Mesothelial cell of epicardium (in vitro differentiated cells): ENCODE results near the gene KIAA0319L. TPM values are rescaled to one million over a fixed set of nuclear protein-coding genes. Genes with fewer than 3 reads are reported as not detected.
A peak's percentile ranks its signal among the peaks of the same experiment; 100 is the strongest.

Experiments used
- DNase-seq, 2 experiments: peaks; one replicate each; pipeline ENCODE4 v3.0.0; 2021; ENCODE audit warnings: low spot score in 2 of 2; ENCODE audit not compliant: unreplicated experiment in 2 of 2
- H3K27ac Mint-ChIP-seq: 2 replicates; pipeline ENCODE4 v1.8.0; 2021; ENCODE audit warnings: mixed read lengths
- H3K27me3 Mint-ChIP-seq: 2 replicates; pipeline ENCODE4 v1.8.0; 2021; ENCODE audit warnings: low read depth, mixed read lengths
- H3K36me3 Mint-ChIP-seq: 2 replicates; pipeline ENCODE4 v1.8.0; 2021; ENCODE audit warnings: mixed read lengths
- H3K4me1 Mint-ChIP-seq: 2 replicates; pipeline ENCODE4 v1.8.0; 2021; ENCODE audit warnings: mixed read lengths
- H3K4me3 Mint-ChIP-seq: 2 replicates; pipeline ENCODE4 v1.8.0; 2021; ENCODE audit warnings: mild to moderate bottlenecking, moderate library complexity, mixed read lengths
- H3K9me3 Mint-ChIP-seq: 2 replicates; pipeline ENCODE4 v1.8.0; 2021; ENCODE audit warnings: mixed read lengths
- total RNA-seq: library from RNA; stranded (reverse); gene quantifications from 3 replicates; pipeline ENCODE4 v1.2.1, GENCODE V29; 2021
- TF ChIP-seq, protein P1 (sequence below): fragments of 200-600 bp; sonication (generic); IDR thresholded peaks from one replicate; pipeline ENCODE4 v1.5.0; 2021; ENCODE audit warnings: antibody characterized with exemption; ENCODE audit not compliant: unreplicated experiment

The KIAA0319L gene
- total RNA-seq, 1 donor from 2014 or later: 72.5 TPM

DNA sequence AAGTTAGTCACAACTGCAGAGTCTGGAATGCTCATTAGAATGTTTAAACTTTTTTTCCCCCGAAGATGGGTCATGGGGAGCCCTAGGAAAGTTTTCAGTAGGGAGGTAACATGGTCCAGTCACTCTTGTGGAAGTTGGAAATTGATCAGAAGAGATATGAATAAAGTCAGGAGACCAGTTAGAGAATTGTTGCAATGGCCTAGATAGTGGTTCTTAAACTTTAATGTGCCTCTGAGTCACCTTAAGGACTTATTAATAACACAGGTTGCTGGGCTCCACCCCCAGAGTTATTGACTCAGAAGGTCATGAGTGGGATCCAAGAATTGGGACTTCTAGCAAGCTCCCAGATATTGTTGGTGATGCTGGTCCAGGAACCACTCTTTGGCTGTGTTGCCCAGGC lies 12.7 kb upstream of the KIAA0319L start:
- Mint-ChIP-seq H3K9me3 (no peaks in the 10 kb centered on the region), H3K27me3 (peaks cover 38% of the 10 kb centered on the region), H3K4me3 (no peak overlapping the region), H3K4me1 (peaks cover 13% of the 10 kb centered on the region), H3K27ac (no peak overlapping the region), H3K36me3 (no peaks in the 10 kb centered on the region)
- no peak for DNase-seq
- TF ChIP-seq, protein P1, sequence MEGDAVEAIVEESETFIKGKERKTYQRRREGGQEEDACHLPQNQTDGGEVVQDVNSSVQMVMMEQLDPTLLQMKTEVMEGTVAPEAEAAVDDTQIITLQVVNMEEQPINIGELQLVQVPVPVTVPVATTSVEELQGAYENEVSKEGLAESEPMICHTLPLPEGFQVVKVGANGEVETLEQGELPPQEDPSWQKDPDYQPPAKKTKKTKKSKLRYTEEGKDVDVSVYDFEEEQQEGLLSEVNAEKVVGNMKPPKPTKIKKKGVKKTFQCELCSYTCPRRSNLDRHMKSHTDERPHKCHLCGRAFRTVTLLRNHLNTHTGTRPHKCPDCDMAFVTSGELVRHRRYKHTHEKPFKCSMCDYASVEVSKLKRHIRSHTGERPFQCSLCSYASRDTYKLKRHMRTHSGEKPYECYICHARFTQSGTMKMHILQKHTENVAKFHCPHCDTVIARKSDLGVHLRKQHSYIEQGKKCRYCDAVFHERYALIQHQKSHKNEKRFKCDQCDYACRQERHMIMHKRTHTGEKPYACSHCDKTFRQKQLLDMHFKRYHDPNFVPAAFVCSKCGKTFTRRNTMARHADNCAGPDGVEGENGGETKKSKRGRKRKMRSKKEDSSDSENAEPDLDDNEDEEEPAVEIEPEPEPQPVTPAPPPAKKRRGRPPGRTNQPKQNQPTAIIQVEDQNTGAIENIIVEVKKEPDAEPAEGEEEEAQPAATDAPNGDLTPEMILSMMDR: no peak

DNA sequence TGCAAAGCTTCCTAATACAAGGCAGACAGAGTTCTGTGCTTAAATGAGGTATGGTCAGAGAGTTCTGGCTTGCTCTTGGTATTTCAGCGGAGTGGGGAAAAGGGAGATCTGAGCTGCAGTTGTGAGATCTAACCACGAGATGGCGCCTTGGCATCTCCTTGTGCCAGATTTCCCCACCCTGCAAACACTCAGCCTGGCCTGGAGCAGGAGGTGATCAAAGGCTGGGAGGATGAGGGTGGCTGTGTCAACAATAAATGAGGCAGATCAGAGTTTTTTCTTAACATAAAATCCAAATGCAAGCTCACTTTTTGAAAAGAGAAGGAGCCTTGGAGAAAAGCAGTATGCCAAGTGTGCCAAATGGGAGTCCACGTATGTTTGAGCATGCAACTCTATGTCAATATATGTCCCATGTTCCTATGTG lies 11.8 kb upstream of the KIAA0319L start:
- Mint-ChIP-seq H3K4me1 (peaks cover 7% of the 10 kb centered on the region), H3K27me3 (peaks cover 31% of the 10 kb centered on the region), H3K9me3 (no peaks in the 10 kb centered on the region), H3K36me3 (peaks cover 2% of the 10 kb centered on the region), H3K27ac (no peak overlapping the region), H3K4me3 (no peak overlapping the region)
- DNase-seq: peak in 1 of 2 experiments; percentile 79
- TF ChIP-seq, protein P1: peak; percentile 82

DNA sequence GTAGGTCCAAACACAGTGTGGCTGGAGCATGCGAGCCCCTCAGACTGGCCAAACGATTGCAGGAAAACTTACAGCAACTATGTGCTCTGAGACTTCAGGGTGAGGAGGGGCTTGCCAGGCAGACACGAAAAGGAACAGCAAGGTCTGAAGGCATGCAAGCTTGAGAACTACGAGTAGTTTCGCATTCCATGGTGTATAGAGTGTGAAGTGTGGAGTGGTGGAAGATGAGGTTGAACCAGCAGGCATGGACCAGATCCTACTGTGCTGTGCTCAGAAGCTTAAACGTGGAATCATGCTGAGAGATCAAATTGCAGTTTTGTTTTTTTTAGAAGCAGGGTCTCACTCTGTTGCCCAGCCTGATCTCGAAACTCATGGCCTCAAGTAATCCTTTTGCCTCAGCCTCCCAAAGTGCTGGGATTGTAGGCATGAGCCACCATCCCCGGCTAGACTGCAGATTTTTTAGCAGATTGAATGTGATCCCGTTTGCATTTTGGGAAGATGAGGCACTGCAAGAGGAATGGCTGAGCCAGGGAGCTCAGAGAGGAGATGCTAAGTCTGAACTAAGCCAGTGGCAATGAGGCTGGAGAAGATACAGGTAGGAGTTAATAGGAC lies 10.8 kb upstream of the KIAA0319L start:
- H3K36me3 Mint-ChIP-seq: peaks cover 2% of the 10 kb centered on the region
- no peak overlapping the region for H3K27ac Mint-ChIP-seq
- no peaks in the 10 kb centered on the region for H3K9me3 Mint-ChIP-seq
- H3K27me3 Mint-ChIP-seq: peaks cover 26% of the 10 kb centered on the region
- TF ChIP-seq, protein P1: no peak
- H3K4me3 Mint-ChIP-seq: no peak overlapping the region
- peaks cover 7% of the 10 kb centered on the region for H3K4me1 Mint-ChIP-seq
- DNase-seq: no peak

DNA sequence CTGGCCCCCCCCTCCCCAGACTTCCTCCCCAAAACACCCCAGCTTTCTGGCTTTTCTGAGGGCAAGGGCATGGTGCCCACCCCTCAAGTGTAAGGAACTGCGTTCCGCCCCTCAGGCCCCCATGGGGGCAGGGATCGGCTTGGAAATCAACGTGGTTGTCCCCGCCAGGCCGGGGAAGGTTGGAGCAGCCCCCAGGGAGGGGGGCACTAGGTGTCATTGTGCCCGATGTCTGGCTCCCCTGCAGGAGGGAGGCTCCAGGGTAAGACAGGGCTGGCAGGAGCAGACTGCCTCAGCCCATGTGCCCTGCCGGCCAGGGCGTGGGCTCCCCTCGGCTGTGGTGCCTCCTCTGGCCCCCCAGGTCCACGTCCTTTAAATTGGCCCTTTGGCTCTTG lies 8.5 kb upstream of the KIAA0319L start:
- TF ChIP-seq, protein P1: no peak
- H3K9me3 Mint-ChIP-seq: no peaks in the 10 kb centered on the region
- no peak overlapping the region for H3K27ac Mint-ChIP-seq
- DNase-seq: no peak
- H3K27me3 Mint-ChIP-seq: peaks cover 6% of the 10 kb centered on the region
- H3K4me1 Mint-ChIP-seq: peaks cover 3% of the 10 kb centered on the region
- H3K4me3 Mint-ChIP-seq: no peak overlapping the region
- peaks cover 2% of the 10 kb centered on the region for H3K36me3 Mint-ChIP-seq

DNA sequence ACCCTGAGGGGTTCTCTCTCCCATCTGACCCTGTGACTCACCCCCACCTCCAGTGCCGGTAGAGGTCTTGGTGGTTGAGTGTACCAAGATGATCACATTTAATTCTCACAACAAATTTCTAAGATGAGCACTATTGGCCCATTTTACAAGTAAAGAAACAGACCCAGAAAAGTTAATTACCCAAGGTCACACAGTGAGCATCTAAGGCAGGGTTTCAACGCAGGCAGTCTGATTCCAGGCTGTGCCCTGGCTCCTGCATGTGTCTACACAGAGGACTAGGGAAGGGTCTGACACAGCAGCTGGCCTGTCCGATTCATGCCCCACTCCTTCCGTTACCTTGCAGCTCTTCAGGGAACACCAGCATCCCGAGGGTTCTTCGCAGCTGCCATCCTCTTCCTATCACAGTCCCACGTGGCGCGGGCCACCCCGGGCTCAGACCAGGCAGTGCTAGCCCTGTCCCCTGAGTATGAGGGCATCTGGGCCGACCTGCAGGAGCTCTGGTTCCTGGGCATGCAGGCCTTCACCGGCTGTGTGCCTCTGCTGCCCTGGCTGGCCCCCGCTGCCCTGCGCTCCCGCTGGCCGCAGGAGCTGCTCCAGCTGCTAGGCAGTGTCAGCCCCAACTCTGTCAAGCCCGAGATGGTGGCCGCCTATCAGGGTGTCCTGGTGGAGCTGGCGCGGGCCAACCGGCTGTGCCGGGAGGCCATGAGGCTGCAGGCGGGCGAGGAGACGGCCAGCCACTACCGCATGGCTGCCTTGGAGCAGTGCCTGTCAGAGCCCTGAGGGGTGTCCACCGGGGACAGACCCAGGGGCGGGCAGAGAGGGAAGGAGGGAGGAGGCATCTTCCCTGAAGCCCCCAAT lies 7.9 kb upstream of the KIAA0319L start:
- Mint-ChIP-seq H3K27me3 (peaks cover under 1% of the 10 kb centered on the region), H3K4me3 (no peak overlapping the region), H3K4me1 (peaks cover 3% of the 10 kb centered on the region), H3K36me3 (peaks cover 2% of the 10 kb centered on the region), H3K9me3 (no peaks in the 10 kb centered on the region), H3K27ac (no peak overlapping the region)
- TF ChIP-seq, protein P1: peak; percentile 2
- no peak for DNase-seq
